HEK293T (cell line): ENCODE results near the gene ISL2.

ENCODE experiments used
- CTCF ChIA-PET: fragments of 350-600 bp; formaldehyde crosslinking; extraction: SDS; loops from one replicate; lab custom pipeline; 2021; ENCODE audit warnings: antibody characterized with exemption, inconsistent platforms; lab: Yijun Ruan, JAX
- POLR2A ChIA-PET: fragments of 350-600 bp; formaldehyde crosslinking; extraction: SDS; loops from one replicate; lab custom pipeline; 2020; ENCODE audit warnings: antibody characterized with exemption, inconsistent platforms; lab: Yijun Ruan, JAX
- DNase-seq: peaks from one replicate; pipeline ENCODE4 v3.0.0; 2012; ENCODE audit warnings: mixed read lengths; ENCODE audit errors: extremely low spot score
- ARNT ChIP-seq: fragments of 450-650 bp; IDR thresholded peaks from 2 replicates; pipeline ENCODE4 v1.6.1; 2017; ENCODE audit warnings: mild to moderate bottlenecking
- BHLHE40 ChIP-seq: fragments of 450-650 bp; IDR thresholded peaks from 2 replicates; pipeline ENCODE4 v1.6.1; 2016; ENCODE audit warnings: mild to moderate bottlenecking, moderate library complexity, borderline replicate concordance
- CTBP1 ChIP-seq: fragments of 450-650 bp; IDR thresholded peaks from 2 replicates; pipeline ENCODE4 v1.6.1; 2016; ENCODE audit warnings: borderline replicate concordance
- ELF4 ChIP-seq: fragments of 450-650 bp; IDR thresholded peaks from 2 replicates; pipeline ENCODE4 v1.6.1; 2017; ENCODE audit warnings: antibody characterized with exemption
- FOXA1 ChIP-seq: fragments of 450-650 bp; IDR thresholded peaks from 2 replicates; pipeline ENCODE4 v1.6.1; 2016; ENCODE audit warnings: mild to moderate bottlenecking
- FOXK2 ChIP-seq: fragments of 450-650 bp; IDR thresholded peaks from 2 replicates; pipeline ENCODE4 v1.6.1; 2016; ENCODE audit warnings: mild to moderate bottlenecking
- FOXM1 ChIP-seq: fragments of 450-650 bp; IDR thresholded peaks from 2 replicates; pipeline ENCODE4 v1.6.1; 2017; ENCODE audit warnings: mild to moderate bottlenecking, borderline replicate concordance
- HDGF ChIP-seq: fragments of 450-650 bp; IDR thresholded peaks from 2 replicates; pipeline ENCODE4 v1.6.1; 2017; ENCODE audit warnings: antibody characterized with exemption, borderline replicate concordance
- L3MBTL2 ChIP-seq: fragments of 450-650 bp; conservative IDR thresholded peaks from 2 replicates; pipeline ENCODE4 v1.6.1; 2016; ENCODE audit warnings: mild to moderate bottlenecking
- LEF1 ChIP-seq: fragments of 450-650 bp; IDR thresholded peaks from 2 replicates; pipeline ENCODE4 v1.6.1; 2017; ENCODE audit warnings: mild to moderate bottlenecking, borderline replicate concordance
- NFRKB ChIP-seq: fragments of 450-650 bp; IDR thresholded peaks from 2 replicates; pipeline ENCODE4 v1.6.1; 2016; ENCODE audit warnings: mild to moderate bottlenecking, moderate library complexity
- PKNOX1 ChIP-seq: fragments of 450-650 bp; IDR thresholded peaks from 2 replicates; pipeline ENCODE4 v1.6.1; 2016
- SP1 ChIP-seq: fragments of 450-650 bp; IDR thresholded peaks from 2 replicates; pipeline ENCODE4 v1.6.1; 2017
- SUZ12 ChIP-seq: fragments of 450-650 bp; IDR thresholded peaks from 2 replicates; pipeline ENCODE4 v1.6.1; 2016; ENCODE audit warnings: mild to moderate bottlenecking
- TARDBP ChIP-seq: fragments of 450-650 bp; IDR thresholded peaks from 2 replicates; pipeline ENCODE4 v1.6.1; 2016
- ZNF384 ChIP-seq: fragments of 450-650 bp; IDR thresholded peaks from 2 replicates; pipeline ENCODE4 v1.6.1; 2016

ISL2 gene

GRCh38 chr15:76313731-76314130 lies 22.8 kb upstream of the ISL2 start:
- ChIA-PET POLR2A (interaction anchor here (1.3 kb wide), 1 partner anchor 22 kb away, joined by 13 read pairs; the partner anchor contains the start of gene ISL2), CTCF (interaction anchor here (0.6 to 2.3 kb wide), 3 partner anchors 11 to 257 kb away, joined by 3 to 9 read pairs (median 5); no protein-coding TSS in a partner anchor)
- no peak for TF ChIP-seq FOXK2
- TF ChIP-seq CTBP1 = no peak
- DNase-seq = no peak

- ChIA-PET POLR2A (no interaction called here), CTCF (interaction anchor here (1.1 kb wide), 1 partner anchor 10 kb away, joined by 6 read pairs; no protein-coding TSS in a partner anchor)
These were observed 16.6 kb upstream of the ISL2 start for GRCh38 chr15:76320012-76320411.

GRCh38 chr15:76321171-76321570 lies 15.4 kb upstream of the ISL2 start:
- no peak for DNase-seq
- CTCF ChIA-PET = interaction anchor here (1.1 kb wide), 1 partner anchor 9 kb away, joined by 3 read pairs; no protein-coding TSS in a partner anchor
- POLR2A ChIA-PET = interaction anchor here (1.0 to 1.4 kb wide), 2 partner anchors 10 to 15 kb away, joined by 4 to 5 read pairs; partner anchors contain the start of genes ETFA and ISL2
- TF ChIP-seq FOXM1 = no peak
- TF ChIP-seq NFRKB = no peak
- TF ChIP-seq L3MBTL2 = no peak
- TF ChIP-seq CTBP1 = no peak
- TF ChIP-seq SUZ12 = no peak
- no peak for TF ChIP-seq SP1
- TF ChIP-seq FOXA1 = no peak
- TF ChIP-seq FOXK2 = no peak
- no peak for TF ChIP-seq ZNF384
- TF ChIP-seq LEF1 = no peak
- TF ChIP-seq TARDBP = no peak

More at GRCh38 chr15:76320012-76320411, 16.6 kb upstream of the ISL2 start:
- TF ChIP-seq HDGF = no peak
- no peak for DNase-seq

GRCh38 chr15:76321602-76322001 lies 15.0 kb upstream of the ISL2 start:
- TF ChIP-seq FOXM1 (no peak), HDGF (no peak), LEF1 (no peak), CTBP1 (no peak), NFRKB (no peak), TARDBP (no peak), PKNOX1 (no peak), FOXA1 (no peak), ARNT (no peak), ZNF384 (no peak), SUZ12 (no peak)
- POLR2A ChIA-PET = interaction anchor here (1.0 to 1.4 kb wide), 2 partner anchors 10 to 15 kb away, joined by 4 to 5 read pairs; partner anchors contain the start of genes ETFA and ISL2
- CTCF ChIA-PET = interaction anchor here (1.1 kb wide), 1 partner anchor 9 kb away, joined by 3 read pairs; no protein-coding TSS in a partner anchor
- no peak for DNase-seq

- DNase-seq = no peak
- ChIA-PET POLR2A (interaction anchor here (1.6 to 1.8 kb wide), 2 partner anchors 12 to 13 kb away, joined by 13 to 14 read pairs; partner anchors contain the start of genes ETFA and ISL2), CTCF (interaction anchor here (0.7 to 1.3 kb wide), 3 partner anchors 10 to 14 kb away, joined by 3 read pairs; no protein-coding TSS in a partner anchor)
- TF ChIP-seq L3MBTL2 (no peak), FOXA1 (no peak), FOXK2 (no peak), ZNF384 (no peak), TARDBP (no peak), HDGF (no peak), ARNT (no peak), NFRKB (no peak), FOXM1 (no peak), CTBP1 (no peak), BHLHE40 (no peak), ELF4 (no peak), SP1 (no peak), SUZ12 (no peak), LEF1 (no peak)
These were observed 12.5 kb upstream of the ISL2 start for GRCh38 chr15:76324066-76324465.

GRCh38 chr15:76325704-76326103 lies 10.9 kb upstream of the ISL2 start:
- ChIA-PET POLR2A (interaction anchor here (0.7 to 1.1 kb wide), 4 partner anchors 9 to 14 kb away, joined by 3 to 7 read pairs (median 3); partner anchors contain the start of genes ETFA and ISL2), CTCF (interaction anchor here (1.2 kb wide), 1 partner anchor 86 kb away, joined by 3 read pairs; no protein-coding TSS in a partner anchor)
- TF ChIP-seq CTBP1 (no peak), L3MBTL2 (no peak), ARNT (no peak), ZNF384 (no peak), LEF1 (no peak), NFRKB (no peak), PKNOX1 (no peak), BHLHE40 (no peak), FOXK2 (no peak), HDGF (no peak), ELF4 (no peak)
- DNase-seq = no peak
